Choroid plexus epithelial cell (primary cell): ENCODE results near the gene DPP10.

ENCODE experiments used
- DNase-seq: peaks from one replicate; pipeline ENCODE4 v3.0.0-alpha.2; 2010; ENCODE audit warnings: low read depth
- H3K4me3 ChIP-seq: 2 replicates; pipeline ENCODE4 v1.5.1; 2011; ENCODE audit warnings: low read depth, mild to moderate bottlenecking, control low read depth, low read length, moderate library complexity
- CTCF ChIP-seq: conservative IDR thresholded peaks from 2 replicates; pipeline ENCODE4 v1.5.1; 2011; ENCODE audit warnings: low read depth, mild to moderate bottlenecking, control low read depth, inconsistent platforms, low read length, moderate library complexity

The DPP10 gene

GRCh38 chr2:114464961-114465706, 22.7 kb downstream of the DPP10 start:
- H3K4me3 ChIP-seq: no peak overlapping the region
- no peak for DNase-seq
- TF ChIP-seq CTCF: no peak

- TF ChIP-seq CTCF: no peak
- no peak overlapping the region for H3K4me3 ChIP-seq
- DNase-seq: no peak
These were observed 25.9 kb downstream of the DPP10 start for GRCh38 chr2:114468343-114468742.

- no peak for DNase-seq
- TF ChIP-seq CTCF: no peak
- no peak overlapping the region for H3K4me3 ChIP-seq
These were observed 29.8 kb downstream of the DPP10 start for GRCh38 chr2:114472246-114472645.

GRCh38 chr2:114472726-114473125, 30.3 kb downstream of the DPP10 start:
- DNase-seq: no peak
- TF ChIP-seq CTCF: no peak
- H3K4me3 ChIP-seq: no peak overlapping the region

GRCh38 chr2:114488841-114489530, 46.5 kb downstream of the DPP10 start:
- DNase-seq: no peak
- no peak for TF ChIP-seq CTCF
- H3K4me3 ChIP-seq: no peak overlapping the region

- H3K4me3 ChIP-seq: no peak overlapping the region
- no peak for TF ChIP-seq CTCF
- no peak for DNase-seq
These were observed 52.6 kb downstream of the DPP10 start for GRCh38 chr2:114495046-114495445.

GRCh38 chr2:114496959-114497358, 54.5 kb downstream of the DPP10 start:
- DNase-seq: no peak
- no peak overlapping the region for H3K4me3 ChIP-seq
- no peak for TF ChIP-seq CTCF
